K562 (cell line): ENCODE results near the gene GJC2. TPM values are rescaled to one million over a fixed set of nuclear protein-coding genes. Genes with fewer than 3 reads are reported as not detected.
A peak's percentile ranks its signal among the peaks of the same experiment; 100 is the strongest.

Experiments used
- CSDE1 ChIP-seq, 2 experiments: fragments of 450-650 bp; IDR thresholded peaks; 2 replicates each; pipeline ENCODE4 v1.6.1; 2016; ENCODE audit warnings: mild to moderate bottlenecking in 1 of 2
- CTCF ChIP-seq, 3 experiments: IDR thresholded peaks in 2 of 3; conservative IDR thresholded peaks in 1 of 3; 2 replicates each; pipeline ENCODE4 v1.5.1; 2011 to 2012; ENCODE audit warnings: low read length in 3 of 3, mild to moderate bottlenecking in 3 of 3, control low read depth in 2 of 3, improper control_type of control experiment in 1 of 3, inconsistent platforms in 1 of 3, low read depth in 1 of 3, mixed read lengths in 1 of 3, moderate library complexity in 1 of 3; ENCODE audit not compliant: insufficient read depth in 2 of 3
- KLF10 ChIP-seq: fragments of 250-450 bp; sonication (Bioruptor Pico); IDR thresholded peaks from 2 replicates; pipeline ENCODE4 v1.6.1; 2021; ENCODE audit warnings: matching md5 sums
- MTA3 ChIP-seq: fragments of 450-650 bp; formaldehyde crosslinking; IDR thresholded peaks from 2 replicates; pipeline ENCODE4 v1.6.1; 2017; ENCODE audit warnings: mild to moderate bottlenecking, borderline replicate concordance
- NR2F6 ChIP-seq: fragments of 450-650 bp; formaldehyde crosslinking; IDR thresholded peaks from 2 replicates; pipeline ENCODE4 v1.4.0; 2020; ENCODE audit warnings: mild to moderate bottlenecking
- RAD51 ChIP-seq: fragments of 450-650 bp; IDR thresholded peaks from 2 replicates; pipeline ENCODE4 v1.7.1; 2016; ENCODE audit warnings: low read depth, mild to moderate bottlenecking, borderline replicate concordance
- SNAPC5 ChIP-seq: fragments of 250-450 bp; sonication (Bioruptor Pico); IDR thresholded peaks from 2 replicates; pipeline ENCODE4 v1.8.0; 2021; ENCODE audit warnings: moderate library complexity, mild to moderate bottlenecking, inconsistent platforms
- TCF7 ChIP-seq: sonication (generic); IDR thresholded peaks from 2 replicates; pipeline ENCODE4 v1.6.1; 2016; ENCODE audit warnings: antibody characterized with exemption, borderline replicate concordance
- TCFL5 ChIP-seq: fragments of 250-450 bp; sonication (Bioruptor Pico); conservative IDR thresholded peaks from 2 replicates; pipeline ENCODE4 v1.6.1; 2021; ENCODE audit warnings: mild to moderate bottlenecking, moderate library complexity, matching md5 sums
- ZFP36 ChIP-seq: fragments of 150-350 bp; IDR thresholded peaks from 2 replicates; pipeline ENCODE4 v1.6.1; 2018; ENCODE audit warnings: low read length, low read depth; ENCODE audit not compliant: partially characterized antibody
- ZNF124 ChIP-seq: sonication (generic); formaldehyde crosslinking; IDR thresholded peaks from 2 replicates; pipeline ENCODE4 v1.8.1; 2022; ENCODE audit warnings: missing genetic modification reagents
- ZNF143 ChIP-seq: sonication (generic); formaldehyde crosslinking; IDR thresholded peaks from 2 replicates; pipeline ENCODE4 v1.9.0; 2022; ENCODE audit warnings: mild to moderate bottlenecking, missing genetic modification reagents
- ZNF318 ChIP-seq, 2 experiments: fragments of 450-650 bp; IDR thresholded peaks; 2 replicates each; pipeline ENCODE4 v1.6.1; 2016; ENCODE audit warnings: mild to moderate bottlenecking in 2 of 2, borderline replicate concordance in 1 of 2, low read depth in 1 of 2, moderate library complexity in 1 of 2
- ZNF586 ChIP-seq: fragments of 450-650 bp; formaldehyde crosslinking; conservative IDR thresholded peaks from 2 replicates; pipeline ENCODE4 v1.4.0; 2020; ENCODE audit warnings: mild to moderate bottlenecking, moderate library complexity
- ZNF740 ChIP-seq, 3 experiments: fragments of 200-800 bp in 1 of 3; sonication (Bioruptor generic) in 1 of 3; sonication (generic) in 1 of 3; formaldehyde crosslinking in 1 of 3; IDR thresholded peaks; 2 replicates each; pipeline versions ENCODE4 v1.6.1 to v1.8.0; 2016 to 2022; ENCODE audit warnings: mild to moderate bottlenecking in 2 of 3, missing compliant biosample characterization in 2 of 3, missing genetic modification characterization in 2 of 3, missing genetic modification reagents in 1 of 3
- polyA plus RNA-seq, 8 experiments: library from polyadenylated mRNA; depleted of rRNA in 4 of 8; stranded (reverse) in 5 of 8; unstranded in 3 of 8; fragments of >200 nt; fragmentation: Nextera tagmentation in 2 of 8; fragmentation: Illumina TruSeq in 1 of 8; extraction: Ambion mirVana in 2 of 8; extraction: Trizol in 1 of 8; gene quantifications; 2 replicates each; pipeline versions ENCODE4 v1.2.1 to v1.2.3, GENCODE V29; 2011 to 2014; ENCODE audit warnings: inconsistent platforms in 1 of 8, missing spikeins in 1 of 8
- total RNA-seq, 7 experiments: library from RNA; depleted of rRNA in 6 of 7; stranded (reverse); fragments of >200 nt in 6 of 7; fragmentation: Illumina TruSeq in 2 of 7; extraction: Trizol in 2 of 7; gene quantifications; 2 replicates each; pipeline versions ENCODE4 v1.2.1 to v1.2.3, GENCODE V29; 2011 to 2021; ENCODE audit warnings: low replicate concordance in 1 of 7

GJC2 gene
- total and polyA plus RNA-seq, 9 of the 15 experiments (the other 6 are each of a cell fraction or from before 2014, with no cell fraction given) = 0.03 to 0.62 (median 0.11) TPM; not detected in 2

- TF ChIP-seq ZNF740 (CRISPR knock-in tag; IDR thresholded peaks at IDR 0.05) = peak; percentile 65; the same call in 1 of the 2 replicates
- peak in 1 of 2 experiments; percentile 79; a peak in 2 of 4 replicates for TF ChIP-seq ZNF740 (tag; IDR thresholded peaks at IDR 0.05)
- no peak for TF ChIP-seq CTCF (IDR thresholded peaks at IDR 0.05 in 2 of 3, conservative IDR thresholded peaks at IDR 0.05 in 1 of 3; ENCODE audit: insufficient read depth in 2 of 3, low read depth in 1 of 3, low read length in 3 of 3)
- TF ChIP-seq ZNF586 = no peak
- TF ChIP-seq ZNF143 = no peak
- TF ChIP-seq CSDE1 (IDR thresholded peaks at IDR 0.05) = no peak
- no peak for TF ChIP-seq NR2F6
- peak; percentile 84 for TF ChIP-seq MTA3
- no peak for TF ChIP-seq SNAPC5 (CRISPR knock-in tag)
- TF ChIP-seq TCF7 = no peak
- TF ChIP-seq TCFL5 (CRISPR knock-in tag) = no peak
- peak; percentile 2 for TF ChIP-seq ZFP36
- no peak for TF ChIP-seq ZNF124 (CRISPR knock-in tag)
- TF ChIP-seq RAD51 = no peak
- TF ChIP-seq KLF10 (CRISPR knock-in tag) = no peak
- no peak for TF ChIP-seq ZNF318 (IDR thresholded peaks at IDR 0.05; ENCODE audit: borderline replicate concordance in 1 of 2, low read depth in 1 of 2)
These were observed 29.3 kb downstream of the GJC2 start (continued) for GRCh38 chr1:228178737-228179684.
